CD14-positive monocyte (primary cell): Measurements from ENCODE around the gene LRBA. TPM values are rescaled to one million over a fixed set of nuclear protein-coding genes. Genes with fewer than 3 reads are reported as not detected.

Source experiments
- DNase-seq, 3 donors: peaks; one replicate each; pipeline ENCODE4 v3.0.0-alpha.2; 2011 to 2022
- H2AFZ ChIP-seq: 2 replicates; pipeline ENCODE4 v1.6.0; 2012; ENCODE audit warnings: mild to moderate bottlenecking, low read depth, low read length, inconsistent platforms; ENCODE audit not compliant: insufficient read depth, poor library complexity, severe bottlenecking
- H3K27ac ChIP-seq, 2 donors: 1 replicate in 1 of 2; 2 replicates in 1 of 2; pipeline ENCODE4 v1.5.1; 2012 to 2013; ENCODE audit warnings: low read length in 2 of 2, control low read depth in 1 of 2, inconsistent platforms in 1 of 2, low read depth in 1 of 2, mild to moderate bottlenecking in 1 of 2
- H3K27me3 ChIP-seq, 2 donors: one replicate each; pipeline versions ENCODE4 v1.6.0 to v1.6.1; 2011 to 2013; ENCODE audit warnings: low read length in 2 of 2; ENCODE audit not compliant: control insufficient read depth in 2 of 2, insufficient read depth in 2 of 2
- H3K36me3 ChIP-seq, 2 donors: replicated peaks in 1 of 2; 1 replicate in 1 of 2; 2 replicates in 1 of 2; pipeline versions ENCODE4 v1.5.1 to v1.6.1; 2012 to 2013; ENCODE audit warnings: low read length in 2 of 2, control low read depth in 1 of 2, inconsistent platforms in 1 of 2, mild to moderate bottlenecking in 1 of 2; ENCODE audit not compliant: insufficient read depth in 2 of 2, control insufficient read depth in 1 of 2
- H3K4me1 ChIP-seq, 2 donors: 1 replicate in 1 of 2; 2 replicates in 1 of 2; pipeline versions ENCODE4 v1.5.1 to v1.6.1; 2012 to 2013; ENCODE audit warnings: low read length in 2 of 2, control low read depth in 1 of 2, inconsistent platforms in 1 of 2, mild to moderate bottlenecking in 1 of 2, moderate library complexity in 1 of 2; ENCODE audit not compliant: insufficient read depth in 2 of 2, control insufficient read depth in 1 of 2
- H3K4me2 ChIP-seq: replicated peaks from 2 replicates; pipeline ENCODE3; 2012; ENCODE audit warnings: low read length, moderate library complexity, mild to moderate bottlenecking; ENCODE audit not compliant: poor library complexity, severe bottlenecking; ENCODE audit errors: extremely low read depth
- H3K4me3 ChIP-seq, 3 experiments: fragments of 200-600 bp in 1 of 3; sonication (generic) in 1 of 3; replicated peaks in 1 of 3; 1 replicate in 2 of 3; 2 replicates in 1 of 3; pipeline ENCODE4 v1.5.1; 2011 to 2013; ENCODE audit warnings: low read length in 3 of 3, mild to moderate bottlenecking in 3 of 3, control low read depth in 2 of 3, low read depth in 2 of 3, inconsistent platforms in 1 of 3, moderate library complexity in 1 of 3
- H3K79me2 ChIP-seq: 2 replicates; pipeline ENCODE4 v1.6.0; 2012; ENCODE audit warnings: mild to moderate bottlenecking, control low read depth, inconsistent platforms, low read length, moderate library complexity; ENCODE audit not compliant: insufficient read depth
- H3K9ac ChIP-seq: 2 replicates; pipeline ENCODE4 v1.6.0; 2017; ENCODE audit warnings: low read length, mild to moderate bottlenecking; ENCODE audit not compliant: insufficient read depth, poor library complexity, severe bottlenecking
- H3K9me3 ChIP-seq, 2 donors: replicated peaks in 1 of 2; 1 replicate in 1 of 2; 2 replicates in 1 of 2; pipeline versions ENCODE4 v1.5.1 to v1.6.1; 2012 to 2013; ENCODE audit warnings: low read length in 2 of 2, control low read depth in 1 of 2; ENCODE audit not compliant: control insufficient read depth in 1 of 2, insufficient read depth in 1 of 2
- H4K20me1 ChIP-seq: 2 replicates; pipeline ENCODE4 v1.6.0; 2012; ENCODE audit warnings: mild to moderate bottlenecking, low read length, control low read depth, moderate library complexity; ENCODE audit not compliant: insufficient read depth
- H3K27ac Mint-ChIP-seq, 7 donors: one replicate each; pipeline ENCODE4 v1.8.0; 2020; ENCODE audit warnings: mild to moderate bottlenecking in 7 of 7, mixed read lengths in 7 of 7, moderate library complexity in 6 of 7, inconsistent platforms in 2 of 7
- H3K27me3 Mint-ChIP-seq, 3 donors: one replicate each; pipeline ENCODE4 v1.8.0; 2021 to 2022; ENCODE audit warnings: low read depth in 3 of 3, mild to moderate bottlenecking in 3 of 3, mixed read lengths in 3 of 3, moderate library complexity in 3 of 3, inconsistent platforms in 1 of 3
- H3K36me3 Mint-ChIP-seq, 2 donors: one replicate each; pipeline ENCODE4 v1.8.0; 2020; ENCODE audit warnings: mixed read lengths in 2 of 2, inconsistent platforms in 1 of 2, mild to moderate bottlenecking in 1 of 2
- H3K4me1 Mint-ChIP-seq: one replicate; pipeline ENCODE4 v1.8.0; 2020; ENCODE audit warnings: mild to moderate bottlenecking, mixed read lengths
- H3K4me3 Mint-ChIP-seq, 2 donors: one replicate each; pipeline ENCODE4 v1.8.0; 2020; ENCODE audit warnings: mild to moderate bottlenecking in 2 of 2, mixed read lengths in 2 of 2, moderate library complexity in 1 of 2
- H3K9me3 Mint-ChIP-seq, 7 donors: one replicate each; pipeline ENCODE4 v1.8.0; 2020 to 2022; ENCODE audit warnings: mixed read lengths in 7 of 7, mild to moderate bottlenecking in 6 of 7, moderate library complexity in 6 of 7, inconsistent platforms in 2 of 7
- CTCF ChIP-seq: fragments of 200-600 bp; IDR thresholded peaks from one replicate; pipeline ENCODE4 v1.8.0; 2022; ENCODE audit warnings: antibody characterized with exemption, mild to moderate bottlenecking
- WGBS: methylation state at CpG from one replicate; pipeline ENCODE4 v1.1.5; 2013; ENCODE audit warnings: missing lambda C conversion rate; ENCODE audit not compliant: insufficient coverage; 5-methylcytosine and 5-hydroxymethylcytosine counted together
- intact Hi-C, 2 donors: fragments of 100-400 bp; cut with micrococcal nuclease; formaldehyde crosslinking; loops; one replicate each; pipeline versions ENCODE4 v1.15.0 to v1.15.1; 2023
- polyA plus RNA-seq, 3 donors: library from polyadenylated mRNA; depleted of rRNA in 1 of 3; unstranded in 2 of 3; stranded (reverse) in 1 of 3; fragments of 300-500 nt in 2 of 3; fragments of >200 nt in 1 of 3; fragmentation: Illumina TruSeq in 2 of 3; gene quantifications; 1 replicate in 2 of 3; 2 replicates in 1 of 3; pipeline ENCODE4 v1.2.3, GENCODE V29; 2012 to 2021

The LRBA gene
- polyA plus RNA-seq, 3 donors = 1.5 to 5.5 (median 4.4) TPM

- H3K4me3 Mint-ChIP-seq = no peak overlapping the region
- Histone ChIP-seq H3K4me2 (no peak overlapping the region), H3K36me3 (no peaks in the 10 kb centered on the region), H3K27me3 (no peaks in the 10 kb centered on the region), H3K4me1 (peaks cover 9 to 10% of the 10 kb centered on the region in 2 donors), H3K27ac (no peak overlapping the region), H3K79me2 (no peaks in the 10 kb centered on the region), H2AFZ (no peak overlapping the region), H4K20me1 (no peaks in the 10 kb centered on the region), H3K9me3 (no peaks in the 10 kb centered on the region), H3K9ac (no peak overlapping the region), H3K4me3 (no peak overlapping the region)
- no peaks in the 10 kb centered on the region for H3K36me3 Mint-ChIP-seq
- intact Hi-C loops = no loop called here
- no peak overlapping the region for H3K27ac Mint-ChIP-seq
- H3K9me3 Mint-ChIP-seq = peaks cover 0 to 2% (median 0%) of the 10 kb centered on the region in 7 donors
- no peak for DNase-seq
- H3K4me1 Mint-ChIP-seq = peaks cover 24% of the 10 kb centered on the region
- H3K27me3 Mint-ChIP-seq = peaks cover 0 to 1% (median 0%) of the 10 kb centered on the region in 3 donors
- no CpG with 5 or more reads among the region's 2 CpGs for WGBS
- TF ChIP-seq CTCF = no peak
These were observed 20.2 kb upstream of the LRBA start for GRCh38 chr4:151035328-151035727.

GRCh38 chr4:151034829-151035228 lies 19.7 kb upstream of the LRBA start:
- Histone ChIP-seq H3K4me3 (no peak overlapping the region), H3K27me3 (no peaks in the 10 kb centered on the region), H2AFZ (no peak overlapping the region), H4K20me1 (no peaks in the 10 kb centered on the region), H3K9me3 (no peaks in the 10 kb centered on the region), H3K79me2 (no peaks in the 10 kb centered on the region), H3K9ac (no peak overlapping the region), H3K27ac (no peak overlapping the region), H3K36me3 (no peaks in the 10 kb centered on the region), H3K4me1 (peaks cover 9 to 10% of the 10 kb centered on the region in 2 donors), H3K4me2 (no peak overlapping the region)
- no CpG with 5 or more reads among the region's 2 CpGs for WGBS
- H3K27me3 Mint-ChIP-seq = peaks cover 0 to 1% (median 0%) of the 10 kb centered on the region in 3 donors
- H3K4me1 Mint-ChIP-seq = peaks cover 24% of the 10 kb centered on the region
- TF ChIP-seq CTCF = no peak
- H3K36me3 Mint-ChIP-seq = no peaks in the 10 kb centered on the region
- intact Hi-C loops = no loop called here
- no peak for DNase-seq
- H3K9me3 Mint-ChIP-seq = peaks cover 0 to 2% (median 0%) of the 10 kb centered on the region in 7 donors
- H3K4me3 Mint-ChIP-seq = no peak overlapping the region
- H3K27ac Mint-ChIP-seq = peak overlapping the region in 1 of 7 donors; percentile 26
